ENCODE results near the gene TFEB.

GRCh38 chr6:41645007-41645618, 90.3 kb downstream of the TFEB start:
- TF ChIP-seq CTCF (optimal IDR thresholded peaks at IDR 0.05 in 1 of 3, IDR thresholded peaks at IDR 0.05 in 1 of 3, conservative IDR thresholded peaks at IDR 0.05 in 1 of 3; ENCODE audit: extremely low read depth in 1 of 3, insufficient read depth in 2 of 3, low read length in 3 of 3): no peak
- TF ChIP-seq EZH2 (IDR thresholded peaks at IDR 0.05; ENCODE audit: low read length): no peak
